Activated CD4-positive, alpha-beta T cell treated with anti-CD3 and anti-CD28 coated beads, Interleukin-2, Interleukin-4, amounts not matched to agents 100 ng/mL and 50 ng/mL, durations not matched to agents 16 hours and 8 hours (primary cell): Measurements from ENCODE around the gene VWF.
"Not testable (repeated sequence)": the region's sequence is repeated elsewhere in the genome, so short reads cannot be mapped to it uniquely, and the experiment has no call there.

Experiments used
- DNase-seq: peaks from one replicate; pipeline ENCODE4 v3.0.0-alpha.2; 2020; ENCODE audit warnings: low spot score

VWF gene

DNA sequence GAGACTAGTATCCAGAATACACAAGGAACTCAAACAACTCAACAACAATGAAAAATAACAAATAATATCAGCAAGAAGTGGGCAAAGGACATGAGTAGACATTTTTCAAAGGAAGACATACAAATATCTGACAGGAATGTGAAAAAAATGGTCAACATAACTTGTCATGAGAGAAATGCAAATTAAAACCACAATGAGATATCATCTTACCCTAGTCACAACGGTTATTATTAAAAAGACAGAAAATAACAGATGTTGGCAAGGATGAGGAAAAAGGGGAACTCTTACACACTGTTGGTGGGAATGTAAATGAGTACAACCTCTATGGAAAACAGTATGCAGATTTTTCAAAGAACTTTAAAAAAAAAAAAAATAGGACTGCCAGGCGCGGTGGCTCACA lies 20.4 kb downstream of the VWF start:
- DNase-seq = no peak

- DNase-seq = not testable (repeated sequence)
Observed at GRCh38 chr12:6102021-6102420, 22.4 kb downstream of the VWF start.

GRCh38 chr12:6099316-6099715 lies 25.2 kb downstream of the VWF start:
- no peak for DNase-seq

GRCh38 chr12:6097411-6097810 lies 27.1 kb downstream of the VWF start:
- no peak for DNase-seq

GRCh38 chr12:6096527-6096926 lies 27.9 kb downstream of the VWF start:
- DNase-seq = no peak

GRCh38 chr12:6095269-6095668 lies 29.2 kb downstream of the VWF start:
- no peak for DNase-seq

DNA sequence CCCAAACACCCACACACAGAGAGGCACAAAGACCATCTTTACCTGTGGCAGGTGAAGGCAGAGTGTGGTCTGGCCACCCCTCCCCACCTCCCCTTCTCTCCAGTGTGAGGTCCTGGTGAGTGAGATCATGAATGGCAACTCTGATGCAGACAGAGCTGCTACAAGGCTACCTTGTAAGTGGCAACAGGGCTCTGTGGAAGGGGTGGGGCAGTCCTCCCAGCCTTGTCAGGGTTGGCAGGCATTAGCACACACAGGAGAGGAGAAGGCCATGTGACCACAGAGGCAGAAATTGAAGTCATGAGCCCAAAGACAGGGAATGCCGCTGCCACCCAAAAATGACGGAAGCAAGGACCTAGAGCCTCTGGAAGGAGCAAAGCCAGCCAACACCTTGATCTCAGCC lies 30.7 kb downstream of the VWF start:
- DNase-seq = no peak

DNA sequence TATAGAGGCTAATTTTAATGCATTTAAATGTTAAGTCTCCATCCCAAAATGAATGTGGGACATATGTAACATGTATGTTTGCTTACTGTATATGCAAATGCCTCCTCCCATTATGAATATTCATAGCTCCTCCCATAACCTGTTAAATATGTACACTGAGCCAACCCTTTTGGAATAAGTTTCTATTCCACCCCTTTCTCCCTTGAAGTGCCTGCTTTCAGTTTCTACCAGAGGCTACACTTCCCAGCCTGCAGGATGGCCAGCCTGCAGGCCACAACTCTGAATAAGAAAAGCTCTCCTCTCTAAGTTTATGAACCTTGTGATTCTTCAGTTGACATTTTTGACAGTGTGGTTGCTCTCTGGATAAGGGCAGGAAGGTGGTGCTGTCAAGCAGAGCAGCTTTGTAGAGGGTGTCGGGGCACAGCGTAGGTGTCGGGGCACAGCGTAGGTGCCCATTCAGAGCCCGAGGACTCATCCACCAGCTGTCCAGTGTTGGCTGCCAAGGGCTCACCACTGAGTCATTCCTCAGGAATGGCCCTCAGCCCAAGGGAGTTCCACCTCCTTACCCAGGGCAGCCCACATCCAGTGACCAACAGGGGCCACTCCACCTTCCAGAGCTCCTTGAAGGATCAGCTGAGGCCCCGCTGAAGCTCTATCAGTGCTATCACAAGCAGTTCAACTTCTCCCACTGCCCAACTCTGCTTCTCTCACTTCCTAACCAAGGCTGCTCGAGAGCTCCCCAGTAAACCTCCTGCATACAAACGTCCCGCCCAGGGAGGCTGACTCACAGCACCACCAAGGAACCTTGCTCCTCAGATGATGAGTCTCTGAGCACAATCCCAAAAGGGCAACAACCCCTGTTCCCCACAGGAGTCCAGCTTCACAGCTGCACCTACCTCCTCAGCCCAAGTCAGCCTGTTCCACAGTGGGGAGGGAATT lies 31.4 kb downstream of the VWF start:
- DNase-seq = no peak

- no peak for DNase-seq
Observed at GRCh38 chr12:6091786-6092566, 32.5 kb downstream of the VWF start.

- DNase-seq = no peak
Observed at GRCh38 chr12:6090803-6091202, 33.7 kb downstream of the VWF start.

DNA sequence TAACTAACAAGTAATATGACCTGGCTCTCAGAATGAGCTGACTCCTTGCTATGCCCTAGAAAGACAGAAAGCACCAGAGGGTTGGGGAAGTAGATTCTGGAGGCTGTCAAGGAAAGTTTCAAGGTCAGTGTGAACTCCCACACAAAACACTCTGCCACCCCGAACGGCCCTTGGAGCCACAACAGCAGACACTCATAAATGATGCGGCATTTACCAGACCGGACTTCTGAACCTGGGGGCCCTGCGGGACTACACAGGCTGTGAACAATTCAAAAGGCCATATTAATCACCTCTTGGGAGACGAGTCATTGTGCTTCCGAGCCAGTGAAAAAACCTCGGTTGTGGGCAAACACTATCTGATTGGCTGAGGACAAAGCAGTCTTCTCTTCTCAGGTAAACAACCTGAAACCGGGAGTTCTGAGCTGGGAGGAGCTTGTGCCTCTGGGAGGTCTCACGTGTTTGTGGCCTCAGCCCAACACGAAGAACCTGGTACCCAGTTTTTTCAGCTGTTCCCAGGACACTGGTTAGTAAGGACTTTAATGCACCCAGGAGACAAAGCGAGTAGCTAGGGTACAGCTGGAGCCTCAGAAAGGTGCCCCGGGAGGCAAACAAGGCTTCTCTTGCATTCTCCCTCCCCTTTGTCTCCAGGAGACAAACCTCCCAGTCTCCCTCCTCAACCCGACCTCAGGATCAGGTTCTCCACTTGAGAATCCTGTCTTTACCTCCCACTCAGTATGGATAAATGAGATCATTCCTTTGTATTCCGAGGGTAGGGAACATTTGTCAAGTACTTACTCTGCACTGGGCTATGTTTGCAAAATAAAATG lies 35.3 kb downstream of the VWF start:
- no peak for DNase-seq

GRCh38 chr12:6086316-6086715 lies 38.2 kb downstream of the VWF start:
- DNase-seq = no peak

DNA sequence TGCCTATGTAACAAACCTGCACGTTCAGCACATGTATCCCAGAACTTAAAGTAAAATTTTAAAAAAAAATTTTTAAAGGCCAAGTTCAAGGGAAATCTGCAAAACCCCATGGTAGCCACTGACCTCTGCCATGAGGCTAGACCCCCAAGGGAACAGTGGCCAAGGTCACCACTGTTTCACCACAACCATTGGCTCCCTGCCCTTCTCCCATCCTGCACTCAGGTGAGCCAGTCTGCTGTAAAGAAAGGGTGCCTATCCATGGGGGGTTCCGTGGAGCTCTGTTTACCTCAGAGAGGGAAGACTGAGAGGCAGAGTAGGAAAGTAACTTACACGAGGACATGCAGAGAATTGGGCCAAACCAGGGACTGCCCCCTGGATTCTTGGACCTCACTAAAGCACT lies 38.6 kb downstream of the VWF start:
- no peak for DNase-seq

DNA sequence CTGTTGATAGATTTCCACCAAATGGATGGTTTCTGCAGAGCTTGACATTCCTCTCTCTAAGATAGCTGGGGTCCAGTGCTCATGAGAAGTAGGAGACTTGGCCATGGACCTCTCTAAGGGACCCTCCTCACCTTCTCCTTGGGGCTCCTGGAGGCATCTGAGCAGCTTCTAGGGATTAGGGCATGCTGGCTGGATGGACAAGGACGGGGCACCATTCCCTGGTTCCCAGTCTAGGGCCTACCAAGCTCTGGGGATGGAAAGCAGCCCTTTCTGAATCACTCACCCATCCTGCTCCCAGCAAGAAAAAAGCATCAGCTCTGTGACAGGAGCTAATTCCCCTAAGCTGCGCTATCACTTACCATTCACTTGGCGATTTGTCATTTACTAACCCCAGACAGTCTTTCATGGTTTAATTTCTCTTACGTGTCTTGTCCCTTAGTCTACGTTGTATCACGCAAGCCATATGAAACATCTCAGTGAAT lies 39.5 kb downstream of the VWF start:
- no peak for DNase-seq

- no peak for DNase-seq
Observed at GRCh38 chr12:6084261-6084968, 40.1 kb downstream of the VWF start.

DNA sequence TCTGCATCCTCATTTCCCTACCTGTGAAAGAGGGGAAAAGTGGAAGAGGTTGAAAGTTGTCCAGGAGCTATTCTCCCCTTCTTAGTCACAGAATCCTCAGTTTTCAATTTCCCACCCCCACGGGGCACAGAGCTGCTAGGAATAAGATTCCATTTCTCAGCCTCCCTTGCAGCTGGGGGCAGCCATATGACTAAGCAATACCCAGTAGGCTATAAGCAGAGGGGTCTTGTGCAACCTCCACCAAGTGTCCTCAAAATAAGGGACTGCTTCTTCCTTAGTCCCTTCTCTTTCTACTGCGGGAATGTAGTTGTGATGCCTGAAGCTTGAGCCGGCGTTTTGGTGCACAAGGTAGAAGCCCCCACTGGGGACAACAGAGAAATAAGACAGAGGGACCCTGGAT lies 40.9 kb downstream of the VWF start:
- no peak for DNase-seq

DNA sequence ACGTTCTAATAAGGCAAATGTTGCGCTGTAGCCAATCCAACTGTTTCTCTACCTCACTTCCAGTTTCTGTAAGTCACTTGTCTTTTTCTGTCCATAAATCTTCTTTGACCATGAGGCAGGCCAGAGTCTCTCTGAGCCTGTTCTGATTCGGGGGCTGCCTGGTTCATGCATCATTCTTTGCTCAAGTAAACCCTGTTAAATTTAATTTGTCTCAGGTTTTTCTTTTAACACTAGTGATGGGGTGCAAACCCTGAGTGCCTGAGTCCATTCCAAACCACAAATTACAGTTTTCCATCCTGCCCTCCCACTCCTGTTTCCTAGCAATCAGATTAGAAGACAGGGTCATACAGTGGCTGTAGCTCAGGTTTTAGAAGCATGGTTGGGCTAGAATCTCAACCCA lies 41.9 kb downstream of the VWF start:
- no peak for DNase-seq

- no peak for DNase-seq
Observed at GRCh38 chr12:6080149-6081045, 44.1 kb downstream of the VWF start.

GRCh38 chr12:6078398-6079096 lies 45.9 kb downstream of the VWF start:
- no peak for DNase-seq

DNA sequence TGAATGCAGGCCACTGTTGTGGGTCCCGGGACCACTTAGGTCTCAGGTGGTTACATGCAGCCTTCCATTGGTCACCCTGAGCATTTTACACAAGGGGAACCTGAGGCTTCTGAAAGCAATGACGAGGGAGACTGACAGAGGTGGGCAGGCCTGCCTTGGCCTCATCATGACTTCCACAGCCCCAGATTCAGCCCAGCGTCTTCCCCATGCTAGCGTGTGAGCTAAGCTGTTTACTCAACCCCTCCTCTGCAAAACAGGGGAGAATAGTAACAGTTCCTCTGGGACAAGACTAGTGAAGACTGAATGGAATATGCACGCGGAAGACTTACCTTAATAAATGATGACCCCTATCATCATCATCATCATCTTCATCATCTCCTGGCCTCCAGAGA lies 46.8 kb downstream of the VWF start:
- DNase-seq = no peak
